NT2/D1 (cell line): ENCODE data around the gene KCNN1.

Source experiments
- SUZ12 ChIP-seq: IDR thresholded peaks from 2 replicates; pipeline ENCODE4 v1.6.1; 2011; ENCODE audit not compliant: insufficient read length, insufficient read depth; ENCODE audit errors: extremely low read depth
- YY1 ChIP-seq: IDR thresholded peaks from 2 replicates; pipeline ENCODE4 v1.6.1; 2011; ENCODE audit not compliant: insufficient read length, insufficient read depth
- ZNF274 ChIP-seq: IDR thresholded peaks from 2 replicates; pipeline ENCODE4 v1.6.1; 2011; ENCODE audit warnings: mild to moderate bottlenecking, low read depth, low read length

- no peak for TF ChIP-seq SUZ12
- no peak for TF ChIP-seq ZNF274
- TF ChIP-seq YY1 = no peak
These were observed 19.7 kb upstream of the KCNN1 start for GRCh38 chr19:17946965-17947784.
